Activated CD8-positive, alpha-beta T cell treated with anti-CD3 and anti-CD28 coated beads, Interleukin-2, amount 10 ng/mL, durations not matched to agents 7 days and 5 days (primary cell): Measurements from ENCODE around the gene PSMB5. TPM values are rescaled to one million over a fixed set of nuclear protein-coding genes. Genes with fewer than 3 reads are reported as not detected.
A peak's percentile ranks its signal among the peaks of the same experiment; 100 is the strongest.

Source experiments
- ATAC-seq: fragments of 150-1000 bp; cut with Tn5 transposase; one replicate; pipeline ENCODE4 v1.10.0; 2021; ENCODE audit warnings: moderate library complexity
- CTCF ChIA-PET: fragments of 350-600 bp; sonication (Branson Sonifier 250); formaldehyde crosslinking; loops from one replicate; lab custom pipeline; 2021; ENCODE audit warnings: antibody characterized with exemption; lab: Charles Lee
- POLR2A ChIA-PET: fragments of 350-600 bp; sonication (Branson Sonifier 250); formaldehyde crosslinking; loops from one replicate; lab custom pipeline; 2021; ENCODE audit warnings: antibody characterized with exemption; lab: Charles Lee
- DNase-seq: peaks from one replicate; pipeline ENCODE4 v3.0.0-alpha.2; 2020
- H3K27ac Mint-ChIP-seq: one replicate; pipeline ENCODE4 v1.8.0; 2021; ENCODE audit warnings: mild to moderate bottlenecking, mixed read lengths
- H3K27me3 Mint-ChIP-seq: one replicate; pipeline ENCODE4 v1.8.0; 2021; ENCODE audit warnings: low read depth, mixed read lengths
- H3K36me3 Mint-ChIP-seq: one replicate; pipeline ENCODE4 v1.8.0; 2021; ENCODE audit warnings: low read depth, mixed read lengths
- H3K4me1 Mint-ChIP-seq: one replicate; pipeline ENCODE4 v1.8.0; 2021; ENCODE audit warnings: low read depth, mixed read lengths
- H3K4me3 Mint-ChIP-seq: one replicate; pipeline ENCODE4 v1.8.0; 2021; ENCODE audit warnings: mild to moderate bottlenecking, mixed read lengths
- H3K9me3 Mint-ChIP-seq: one replicate; pipeline ENCODE4 v1.8.0; 2022; ENCODE audit warnings: mixed read lengths; ENCODE audit not compliant: insufficient read depth
- total RNA-seq, 2 experiments: library from RNA; stranded (reverse); gene quantifications; one replicate each; pipeline ENCODE4 v1.2.3, GENCODE V29; 2021

The PSMB5 gene
- 10 to 100 TPM; 64.5 to 74.5 TPM for total RNA-seq

DNA sequence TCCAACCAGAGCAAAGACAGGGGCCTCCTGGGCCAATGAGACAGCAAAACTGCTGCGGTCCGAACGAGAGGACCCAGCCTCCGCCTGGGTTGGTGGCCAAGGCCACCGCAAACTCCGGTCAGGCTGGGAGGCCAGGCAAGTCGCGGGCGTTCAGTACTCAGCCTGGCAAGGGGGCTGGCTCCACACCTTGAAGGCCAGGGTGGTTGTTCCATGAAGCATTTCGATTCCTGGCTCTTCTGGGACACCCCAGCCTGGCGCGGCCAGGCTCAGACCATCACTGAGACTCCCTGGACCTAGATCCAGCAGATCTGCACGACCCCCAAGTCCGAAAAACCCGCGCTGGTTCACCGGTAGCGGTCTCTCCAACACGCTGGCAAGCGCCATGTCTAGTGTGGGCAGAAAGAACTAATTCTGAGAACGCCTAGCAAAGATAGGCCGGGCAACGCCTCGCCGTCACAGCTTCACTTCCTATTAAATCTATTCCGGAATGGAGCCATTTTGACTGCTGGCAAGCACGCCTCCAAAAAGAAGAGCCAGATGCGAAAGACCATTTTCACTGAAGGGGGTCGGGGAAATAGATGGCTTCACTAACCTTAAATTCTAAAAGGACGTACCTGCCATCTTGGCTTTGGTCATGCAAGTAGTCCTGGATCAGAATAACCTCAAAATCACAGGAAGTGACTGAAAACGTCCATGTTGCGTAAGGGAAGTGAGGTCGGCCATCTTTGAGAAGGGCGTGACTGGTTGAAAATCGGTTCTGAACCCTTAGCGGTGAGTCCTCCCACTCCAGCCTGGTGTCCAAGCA lies at the start of gene PSMB5:
PSMB5 (minus strand) TSS at position 403 of the 805 bp plus-strand sequence; CDS start at position 384, 19 bp downstream.
- H3K36me3 Mint-ChIP-seq: peaks cover 31% of the 10 kb centered on the region
- H3K4me3 Mint-ChIP-seq: peak within 1 kb of the TSS; percentile 91
- CTCF ChIA-PET: interaction anchor here (1.1 to 2.5 kb wide), 6 partner anchors 20 to 105 kb away, joined by 5 to 13 read pairs (median 8); no protein-coding TSS in a partner anchor
- peaks cover 30% of the 10 kb centered on the region for H3K4me1 Mint-ChIP-seq
- peak; percentile 97 for ATAC-seq
- H3K27ac Mint-ChIP-seq: peak within 1 kb of the TSS; percentile 96
- POLR2A ChIA-PET: interaction anchor here (0.8 to 2.9 kb wide), 3 partner anchors 11 to 115 kb away, joined by 3 to 20 read pairs (median 3); partner anchors contain the start of gene RBM23
- no peaks in the 10 kb centered on the region for H3K27me3 Mint-ChIP-seq
- peak; percentile 95 for DNase-seq
- H3K9me3 Mint-ChIP-seq: no peaks in the 10 kb centered on the region

DNA sequence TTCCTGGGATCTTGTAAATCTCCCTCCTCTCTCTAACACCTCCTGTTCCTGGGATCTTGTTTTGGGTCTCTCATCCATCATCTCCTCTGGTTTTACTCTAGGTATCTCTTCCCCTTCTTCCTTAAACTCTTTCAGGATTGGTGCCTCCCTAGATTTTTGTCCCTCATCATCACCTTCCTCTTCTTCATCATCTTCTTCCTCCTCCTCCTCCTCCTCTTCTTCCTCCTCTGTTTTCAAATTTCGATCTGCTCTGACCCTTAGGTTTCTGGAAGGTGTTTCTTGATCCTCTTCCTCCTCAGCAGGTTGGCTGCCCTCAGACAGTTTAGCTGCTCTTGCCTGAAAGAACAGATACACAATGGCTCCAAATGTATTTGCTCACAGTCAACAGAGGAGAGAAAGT lies 45.8 kb upstream of the PSMB5 start:
- Mint-ChIP-seq H3K4me3 (no peak overlapping the region), H3K9me3 (no peaks in the 10 kb centered on the region), H3K36me3 (peaks cover 75% of the 10 kb centered on the region), H3K27me3 (no peaks in the 10 kb centered on the region), H3K4me1 (no peaks in the 10 kb centered on the region), H3K27ac (peak overlapping the region; percentile 13)
- no peak for ATAC-seq
- DNase-seq: no peak
- ChIA-PET CTCF (interaction anchor here (0.9 to 8.6 kb wide), 5 partner anchors 10 to 94 kb away, joined by 3 to 96 read pairs (median 7); partner anchors contain the start of genes ACIN1 and C14orf119), POLR2A (interaction anchor here (1.1 kb wide), 1 partner anchor 19 kb away, joined by 3 read pairs; no protein-coding TSS in a partner anchor)

DNA sequence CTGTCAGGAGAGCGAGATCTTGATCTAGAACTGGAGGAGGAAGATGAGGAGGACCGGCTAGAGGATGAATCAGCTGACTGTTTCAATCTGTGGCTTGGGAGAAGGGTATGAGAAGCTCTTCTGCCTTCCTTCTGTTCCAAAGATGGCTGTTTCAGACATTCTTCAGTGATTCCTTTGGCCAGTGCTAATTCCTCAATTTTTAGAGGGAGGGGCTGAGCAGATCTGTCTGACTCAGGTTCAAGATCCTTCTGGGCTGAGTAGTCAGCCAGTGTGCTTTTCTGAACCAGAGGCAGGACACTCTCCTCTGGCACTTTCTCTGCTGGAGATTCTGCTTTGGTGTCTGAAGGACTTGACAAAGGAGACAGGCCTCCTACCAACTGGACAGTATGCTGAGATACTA lies 45.0 kb upstream of the PSMB5 start:
- ATAC-seq (no peak), DNase-seq (no peak)
- H3K36me3 Mint-ChIP-seq: peaks cover 73% of the 10 kb centered on the region
- no peaks in the 10 kb centered on the region for H3K9me3 Mint-ChIP-seq
- H3K27ac Mint-ChIP-seq: peak overlapping the region; percentile 28
- H3K4me1 Mint-ChIP-seq: no peaks in the 10 kb centered on the region
- no peaks in the 10 kb centered on the region for H3K27me3 Mint-ChIP-seq
- POLR2A ChIA-PET: interaction anchor here (0.7 to 1.1 kb wide), 2 partner anchors 12 to 20 kb away, joined by 3 to 5 read pairs; no protein-coding TSS in a partner anchor
- CTCF ChIA-PET: interaction anchor here (0.9 to 8.6 kb wide), 4 partner anchors 9 to 41 kb away, joined by 3 to 96 read pairs (median 14); partner anchors contain the start of genes ACIN1 and C14orf119
- no peak overlapping the region for H3K4me3 Mint-ChIP-seq

DNA sequence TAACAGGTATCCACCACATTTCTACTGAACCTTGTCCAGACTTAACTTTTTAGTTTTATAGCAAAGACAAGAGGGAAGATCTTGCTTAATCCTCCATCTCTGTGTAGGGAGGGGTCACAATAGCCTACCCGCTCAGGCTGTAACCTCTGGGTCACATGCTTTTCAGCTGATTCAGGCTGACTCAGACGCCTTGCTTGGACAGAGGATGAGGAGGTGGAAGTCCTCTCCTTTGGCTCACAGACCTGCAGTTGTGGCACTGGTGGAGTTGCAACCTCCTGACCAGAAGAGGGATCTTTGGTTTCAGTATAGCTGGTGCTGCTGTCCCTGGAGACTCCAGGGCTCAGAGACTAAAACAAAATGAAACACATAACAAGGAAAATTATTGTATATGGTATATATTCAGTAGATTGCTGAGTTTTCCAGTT lies 44.0 kb upstream of the PSMB5 start:
- Mint-ChIP-seq H3K36me3 (peaks cover 74% of the 10 kb centered on the region), H3K4me3 (no peak overlapping the region), H3K27me3 (no peaks in the 10 kb centered on the region), H3K27ac (no peak overlapping the region), H3K4me1 (no peaks in the 10 kb centered on the region), H3K9me3 (no peaks in the 10 kb centered on the region)
- ATAC-seq (no peak), DNase-seq (no peak)
- POLR2A ChIA-PET: interaction anchor here (2.3 kb wide), 1 partner anchor 16 kb away, joined by 20 read pairs; the partner anchor contains the start of genes ACIN1 and C14orf119
- CTCF ChIA-PET: interaction anchor here (1.5 to 8.6 kb wide), 9 partner anchors 9 to 92 kb away, joined by 4 to 96 read pairs (median 26); partner anchors contain the start of genes ACIN1, C14orf119, CDH24 and CEBPE

DNA sequence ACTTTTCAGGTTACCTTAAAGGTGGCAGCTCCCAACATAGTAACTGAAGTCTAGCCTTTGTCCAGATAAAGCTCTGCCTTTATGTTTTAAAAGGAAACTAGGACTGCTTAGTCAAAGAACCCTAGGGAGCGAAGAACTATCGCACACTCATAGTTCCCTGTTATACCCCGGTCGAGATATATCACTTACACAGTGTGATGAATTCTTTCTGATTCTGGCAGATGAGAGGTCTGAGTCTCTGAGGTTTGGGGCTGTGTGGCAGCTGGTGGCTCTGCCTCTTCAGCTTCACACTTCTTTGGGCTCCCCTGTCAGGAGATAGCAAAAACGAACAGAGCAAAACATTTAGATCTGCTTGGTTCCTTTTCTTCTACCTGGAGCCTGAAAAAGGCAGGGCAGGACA lies 43.3 kb upstream of the PSMB5 start:
- CTCF ChIA-PET: interaction anchor here (1.0 to 8.6 kb wide), 18 partner anchors 8 to 241 kb away, joined by 3 to 96 read pairs (median 12); partner anchors contain the start of genes ACIN1, C14orf119, CDH24 and CEBPE
- H3K9me3 Mint-ChIP-seq: no peaks in the 10 kb centered on the region
- DNase-seq (no peak), ATAC-seq (no peak)
- no peaks in the 10 kb centered on the region for H3K4me1 Mint-ChIP-seq
- no peaks in the 10 kb centered on the region for H3K27me3 Mint-ChIP-seq
- H3K4me3 Mint-ChIP-seq: no peak overlapping the region
- peaks cover 72% of the 10 kb centered on the region for H3K36me3 Mint-ChIP-seq
- no peak overlapping the region for H3K27ac Mint-ChIP-seq
- POLR2A ChIA-PET: interaction anchor here (2.3 kb wide), 1 partner anchor 17 kb away, joined by 20 read pairs; the partner anchor contains the start of genes ACIN1 and C14orf119

DNA sequence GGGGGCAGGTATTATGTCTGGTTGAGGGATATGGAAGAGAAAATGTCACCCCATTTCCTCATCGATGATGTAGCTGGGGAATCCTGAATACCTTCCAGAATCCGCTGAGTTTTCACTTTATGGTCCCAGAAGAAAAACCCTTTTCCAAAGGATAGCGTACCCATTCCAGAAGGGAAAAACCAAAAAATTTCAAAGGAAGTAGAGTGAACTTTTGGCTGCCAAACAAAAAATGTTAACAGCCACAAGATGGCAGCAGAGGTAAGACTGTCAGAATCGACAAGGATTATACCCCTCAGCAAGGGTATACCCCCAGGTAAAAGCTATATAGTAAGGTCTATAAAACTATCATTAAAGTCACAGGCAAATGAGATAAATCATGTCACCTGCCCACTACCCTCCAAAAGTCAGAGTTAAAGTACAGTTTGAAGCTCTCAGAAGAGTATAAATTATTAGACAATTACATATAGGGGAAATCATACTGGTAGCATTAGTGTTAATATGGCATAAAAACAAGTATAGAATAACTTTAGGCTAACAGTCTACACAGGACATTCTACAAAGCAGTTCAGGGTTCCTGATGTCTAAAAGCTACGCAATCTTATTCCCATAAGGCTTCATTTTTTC lies 42.2 kb upstream of the PSMB5 start:
- H3K4me3 Mint-ChIP-seq: no peak overlapping the region
- ChIA-PET CTCF (interaction anchor here (0.6 to 8.6 kb wide), 34 partner anchors 8 to 244 kb away, joined by 3 to 96 read pairs (median 4); partner anchors contain the start of genes ACIN1, C14orf119, CDH24 and CEBPE), POLR2A (interaction anchor here (0.9 to 2.3 kb wide), 2 partner anchors 13 to 18 kb away, joined by 4 to 20 read pairs; partner anchors contain the start of genes ACIN1 and C14orf119)
- H3K9me3 Mint-ChIP-seq: no peaks in the 10 kb centered on the region
- H3K27me3 Mint-ChIP-seq: no peaks in the 10 kb centered on the region
- H3K27ac Mint-ChIP-seq: no peak overlapping the region
- peak; percentile 63 for ATAC-seq
- DNase-seq: peak; percentile 56
- peaks cover 79% of the 10 kb centered on the region for H3K36me3 Mint-ChIP-seq
- peaks cover 5% of the 10 kb centered on the region for H3K4me1 Mint-ChIP-seq

DNA sequence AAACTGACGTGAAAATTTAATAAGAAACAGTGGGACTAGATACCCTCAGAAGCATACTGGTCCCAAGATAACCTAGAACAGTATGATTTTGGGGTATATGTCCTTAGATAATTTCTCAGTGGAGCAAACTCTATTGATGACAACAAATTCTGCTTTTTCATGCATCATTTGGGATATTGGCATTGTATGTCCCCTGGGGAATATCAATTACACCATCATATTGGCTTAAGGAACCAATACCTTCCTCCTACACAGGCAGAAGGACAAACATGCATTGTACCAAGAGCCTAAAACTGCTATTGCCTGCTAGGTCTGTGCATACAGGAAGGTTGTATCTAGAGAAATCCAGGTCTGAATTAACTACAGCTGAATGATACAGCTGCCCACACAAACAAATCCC lies 40.2 kb upstream of the PSMB5 start:
- no peak for DNase-seq
- H3K27me3 Mint-ChIP-seq: no peaks in the 10 kb centered on the region
- ChIA-PET POLR2A (no interaction called here), CTCF (interaction anchor here (1.4 to 8.6 kb wide), 5 partner anchors 17 to 112 kb away, joined by 3 to 96 read pairs (median 6); partner anchors contain the start of genes ACIN1, C14orf119 and CDH24)
- no peak for ATAC-seq
- H3K4me1 Mint-ChIP-seq: peaks cover 18% of the 10 kb centered on the region
- H3K36me3 Mint-ChIP-seq: peaks cover 70% of the 10 kb centered on the region
- no peaks in the 10 kb centered on the region for H3K9me3 Mint-ChIP-seq
- no peak overlapping the region for H3K4me3 Mint-ChIP-seq
- H3K27ac Mint-ChIP-seq: no peak overlapping the region

DNA sequence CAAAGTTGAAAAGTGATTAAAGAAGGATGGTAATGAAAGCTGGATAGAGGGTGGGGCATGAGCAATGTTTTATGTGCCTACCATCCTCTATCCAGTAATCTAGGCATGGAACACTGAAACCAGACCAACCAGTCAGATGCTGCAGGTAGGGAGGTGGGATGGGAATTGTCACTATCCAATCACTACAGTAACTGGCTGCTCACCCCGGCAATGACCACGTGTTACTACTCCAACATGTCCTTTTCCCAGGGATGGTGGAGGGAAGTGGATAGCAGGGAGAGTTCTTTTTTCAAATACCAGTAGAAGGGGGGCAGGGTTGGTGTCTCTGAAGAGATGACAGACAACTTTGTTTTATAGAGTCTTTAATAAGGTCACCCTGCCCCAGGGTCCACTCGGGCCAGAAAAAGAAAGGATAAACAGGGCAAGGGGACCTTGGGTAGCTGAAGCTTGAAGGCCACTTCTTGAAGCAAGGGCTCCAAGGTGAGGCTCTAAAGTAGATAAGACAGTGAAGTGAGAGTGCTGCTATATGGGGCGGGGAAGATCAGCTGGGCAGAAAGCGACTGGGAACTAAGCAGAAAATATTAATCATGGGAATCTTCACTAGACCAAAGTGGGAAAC lies 37.3 kb upstream of the PSMB5 start:
- ChIA-PET CTCF (interaction anchor here (0.7 to 4.0 kb wide), 16 partner anchors 11 to 250 kb away, joined by 3 to 37 read pairs (median 5); partner anchors contain the start of genes ACIN1, C14orf119 and CDH24), POLR2A (interaction anchor here (0.6 to 3.2 kb wide), 7 partner anchors 11 to 143 kb away, joined by 3 to 28 read pairs (median 4); partner anchors contain the start of genes ACIN1, C14orf119 and PRMT5)
- H3K27me3 Mint-ChIP-seq: no peaks in the 10 kb centered on the region
- peaks cover 58% of the 10 kb centered on the region for H3K36me3 Mint-ChIP-seq
- H3K9me3 Mint-ChIP-seq: no peaks in the 10 kb centered on the region
- DNase-seq (no peak), ATAC-seq (peak; percentile 1)
- H3K4me1 Mint-ChIP-seq: peaks cover 33% of the 10 kb centered on the region
- H3K27ac Mint-ChIP-seq: peak overlapping the region; percentile 92
- peak overlapping the region; percentile 96 for H3K4me3 Mint-ChIP-seq

DNA sequence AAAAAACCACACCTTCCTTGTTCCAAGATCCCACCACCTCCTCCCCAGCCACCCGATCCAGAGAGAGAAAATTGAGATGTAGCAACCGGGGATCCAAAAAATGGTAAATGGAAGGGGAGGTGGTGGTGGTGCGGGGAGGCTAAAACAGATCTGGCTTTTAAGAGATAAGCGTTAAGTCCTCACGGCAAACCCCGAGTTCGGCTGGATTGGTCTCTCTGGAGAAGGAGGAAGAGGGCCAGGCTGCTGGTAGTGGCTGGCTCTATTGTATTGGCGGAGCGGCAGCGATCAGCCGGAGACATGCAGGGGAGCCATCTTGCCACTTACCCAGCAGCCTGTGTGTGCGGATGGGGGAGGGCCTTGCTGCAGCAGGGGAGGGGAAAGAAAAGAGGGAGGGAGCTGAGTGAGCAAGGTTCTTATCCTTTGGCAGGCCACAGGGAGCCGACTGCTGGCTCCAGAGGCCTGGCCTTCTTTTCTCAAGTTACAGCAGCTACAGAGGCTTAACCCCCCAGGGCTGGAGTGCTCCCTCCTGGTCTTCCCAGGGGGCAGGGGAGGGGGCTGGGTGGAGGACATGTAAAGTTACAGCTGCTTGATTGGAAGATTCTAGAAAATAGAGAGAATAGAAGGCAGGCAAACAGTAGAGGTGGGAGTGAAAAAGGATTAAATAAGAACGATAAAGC lies 36.7 kb upstream of the PSMB5 start:
- Mint-ChIP-seq H3K4me1 (peaks cover 33% of the 10 kb centered on the region), H3K27ac (peak overlapping the region; percentile 92), H3K27me3 (no peaks in the 10 kb centered on the region), H3K36me3 (peaks cover 58% of the 10 kb centered on the region), H3K4me3 (peak overlapping the region; percentile 96), H3K9me3 (no peaks in the 10 kb centered on the region)
- ChIA-PET POLR2A (interaction anchor here (0.7 to 3.2 kb wide), 6 partner anchors 10 to 142 kb away, joined by 3 to 28 read pairs (median 4); partner anchors contain the start of genes ACIN1, C14orf119 and PRMT5), CTCF (interaction anchor here (0.7 to 4.0 kb wide), 19 partner anchors 9 to 251 kb away, joined by 3 to 37 read pairs (median 5); partner anchors contain the start of genes ACIN1, AJUBA, C14orf119 and CDH24)
- peak; percentile 89 for DNase-seq
- peak; percentile 98 for ATAC-seq
